HG03342 (cell line): Measurements from ENCODE around the gene HS6ST3.
"Not testable (repeated sequence)": the region's sequence is repeated elsewhere in the genome, so short reads cannot be mapped to it uniquely, and the experiment has no call there.

ENCODE experiments used
- ATAC-seq: cut with Tn5 transposase; IDR thresholded peaks from one replicate; pipeline ENCODE4 v1.9.1; 2021; ENCODE audit warnings: mild to moderate bottlenecking, moderate library complexity; ENCODE audit not compliant: unreplicated experiment

HS6ST3 gene

GRCh38 chr13:96091164-96092117 is 1.5 kb downstream of the HS6ST3 start:
- no peak for ATAC-seq

GRCh38 chr13:96093296-96094006 is 3.5 kb downstream of the HS6ST3 start:
- no peak for ATAC-seq

- no peak for ATAC-seq
These were observed 10.7 kb downstream of the HS6ST3 start for GRCh38 chr13:96100457-96101220.

GRCh38 chr13:96104516-96104915 is 14.6 kb downstream of the HS6ST3 start:
- ATAC-seq = no peak

- ATAC-seq = not testable (repeated sequence)
These were observed 18.2 kb downstream of the HS6ST3 start for GRCh38 chr13:96108072-96108471.

- ATAC-seq = no peak
These were observed 19.2 kb downstream of the HS6ST3 start for GRCh38 chr13:96109125-96109524.

GRCh38 chr13:96112936-96113335 is 23.0 kb downstream of the HS6ST3 start:
- ATAC-seq = no peak

- ATAC-seq = not testable (repeated sequence)
These were observed 25.5 kb downstream of the HS6ST3 start for GRCh38 chr13:96115368-96115767.

- ATAC-seq = no peak
These were observed 30.0 kb downstream of the HS6ST3 start for GRCh38 chr13:96119921-96120320.

GRCh38 chr13:96130818-96131340 is 41.0 kb downstream of the HS6ST3 start:
- no peak for ATAC-seq

- ATAC-seq = no peak
These were observed 51.1 kb downstream of the HS6ST3 start for GRCh38 chr13:96141032-96141431.

- no peak for ATAC-seq
These were observed 69.8 kb downstream of the HS6ST3 start for GRCh38 chr13:96159725-96160124.

- ATAC-seq = no peak
These were observed 71.2 kb downstream of the HS6ST3 start for GRCh38 chr13:96161141-96161540.

- no peak for ATAC-seq
These were observed 75.9 kb downstream of the HS6ST3 start for GRCh38 chr13:96165840-96166239.

- no peak for ATAC-seq
These were observed 82.2 kb downstream of the HS6ST3 start for GRCh38 chr13:96172066-96172465.

GRCh38 chr13:96178759-96179158 is 88.9 kb downstream of the HS6ST3 start:
- ATAC-seq = no peak

GRCh38 chr13:96179309-96179708 is 89.4 kb downstream of the HS6ST3 start:
- no peak for ATAC-seq

- ATAC-seq = no peak
These were observed 92.0 kb downstream of the HS6ST3 start for GRCh38 chr13:96181911-96182310.

- no peak for ATAC-seq
These were observed 95.9 kb downstream of the HS6ST3 start for GRCh38 chr13:96185818-96186217.

GRCh38 chr13:96191367-96191766 is 101.5 kb downstream of the HS6ST3 start:
- no peak for ATAC-seq

GRCh38 chr13:96193728-96194310 is 103.9 kb downstream of the HS6ST3 start:
- no peak for ATAC-seq
